ENCODE results near the gene PTPRM. TPM values are rescaled to one million over a fixed set of nuclear protein-coding genes. Genes with fewer than 3 reads are reported as not detected.

Gene PTPRM
- total RNA-seq, 2 donors from 2014 or later, result 80.1 to 106 TPM

DNA sequence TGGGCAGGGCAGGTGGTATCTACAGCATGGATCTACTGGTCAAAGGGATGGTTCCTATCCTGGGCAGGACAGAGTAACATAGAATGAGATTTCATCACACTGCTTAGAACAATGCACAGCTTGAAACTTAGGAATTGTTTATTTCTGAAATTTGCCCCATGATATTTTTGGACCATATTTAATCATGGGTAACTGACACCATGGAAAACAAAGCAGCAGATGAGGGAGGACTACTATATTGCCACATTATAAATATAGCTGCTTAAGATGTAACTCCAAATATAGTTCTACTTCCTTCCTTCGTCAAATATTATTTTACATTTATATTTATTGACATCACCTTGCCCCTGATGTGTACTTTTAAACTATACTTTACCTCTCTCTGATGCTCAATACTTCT is 254.7 kb downstream of the PTPRM start:
- no peaks in the 10 kb centered on the region for H3K9me3 ChIP-seq
- H3K27me3 ChIP-seq, result no peaks in the 10 kb centered on the region
- DNase-seq (ENCODE audit: low spot score), result no peak
- no peaks in the 10 kb centered on the region for H3K36me3 ChIP-seq
- H3K4me3 ChIP-seq, result no peak overlapping the region
- TF ChIP-seq, protein P1, sequence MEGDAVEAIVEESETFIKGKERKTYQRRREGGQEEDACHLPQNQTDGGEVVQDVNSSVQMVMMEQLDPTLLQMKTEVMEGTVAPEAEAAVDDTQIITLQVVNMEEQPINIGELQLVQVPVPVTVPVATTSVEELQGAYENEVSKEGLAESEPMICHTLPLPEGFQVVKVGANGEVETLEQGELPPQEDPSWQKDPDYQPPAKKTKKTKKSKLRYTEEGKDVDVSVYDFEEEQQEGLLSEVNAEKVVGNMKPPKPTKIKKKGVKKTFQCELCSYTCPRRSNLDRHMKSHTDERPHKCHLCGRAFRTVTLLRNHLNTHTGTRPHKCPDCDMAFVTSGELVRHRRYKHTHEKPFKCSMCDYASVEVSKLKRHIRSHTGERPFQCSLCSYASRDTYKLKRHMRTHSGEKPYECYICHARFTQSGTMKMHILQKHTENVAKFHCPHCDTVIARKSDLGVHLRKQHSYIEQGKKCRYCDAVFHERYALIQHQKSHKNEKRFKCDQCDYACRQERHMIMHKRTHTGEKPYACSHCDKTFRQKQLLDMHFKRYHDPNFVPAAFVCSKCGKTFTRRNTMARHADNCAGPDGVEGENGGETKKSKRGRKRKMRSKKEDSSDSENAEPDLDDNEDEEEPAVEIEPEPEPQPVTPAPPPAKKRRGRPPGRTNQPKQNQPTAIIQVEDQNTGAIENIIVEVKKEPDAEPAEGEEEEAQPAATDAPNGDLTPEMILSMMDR (IDR thresholded peaks at IDR 0.05), result no peak
- H3K4me1 ChIP-seq, result peaks cover 0 to 55% of the 10 kb centered on the region in 2 donors
- H3K27ac ChIP-seq, result peak overlapping the region in 1 of 2 donors; percentile 1

GRCh38 chr18:7822435-7823331 is 255.6 kb downstream of the PTPRM start:
- Histone ChIP-seq H3K9me3 (no peaks in the 10 kb centered on the region), H3K27ac (peak overlapping the region in 1 of 2 donors; percentile 1), H3K27me3 (no peaks in the 10 kb centered on the region), H3K36me3 (no peaks in the 10 kb centered on the region), H3K4me3 (peak overlapping the region in 1 of 2 donors; percentile 14), H3K4me1 (peaks cover 0 to 51% of the 10 kb centered on the region in 2 donors)
- DNase-seq (ENCODE audit: low spot score), result no peak
- TF ChIP-seq, protein P1 (IDR thresholded peaks at IDR 0.05), result no peak

GRCh38 chr18:7824970-7825369 is 257.9 kb downstream of the PTPRM start:
- H3K4me3 ChIP-seq, result no peak overlapping the region
- TF ChIP-seq, protein P1 (IDR thresholded peaks at IDR 0.05), result no peak
- no peak for DNase-seq (ENCODE audit: low spot score)
- H3K27me3 ChIP-seq, result no peaks in the 10 kb centered on the region
- no peaks in the 10 kb centered on the region for H3K36me3 ChIP-seq
- no peak overlapping the region for H3K27ac ChIP-seq
- H3K4me1 ChIP-seq, result peaks cover 0 to 46% of the 10 kb centered on the region in 2 donors
- no peaks in the 10 kb centered on the region for H3K9me3 ChIP-seq

DNA sequence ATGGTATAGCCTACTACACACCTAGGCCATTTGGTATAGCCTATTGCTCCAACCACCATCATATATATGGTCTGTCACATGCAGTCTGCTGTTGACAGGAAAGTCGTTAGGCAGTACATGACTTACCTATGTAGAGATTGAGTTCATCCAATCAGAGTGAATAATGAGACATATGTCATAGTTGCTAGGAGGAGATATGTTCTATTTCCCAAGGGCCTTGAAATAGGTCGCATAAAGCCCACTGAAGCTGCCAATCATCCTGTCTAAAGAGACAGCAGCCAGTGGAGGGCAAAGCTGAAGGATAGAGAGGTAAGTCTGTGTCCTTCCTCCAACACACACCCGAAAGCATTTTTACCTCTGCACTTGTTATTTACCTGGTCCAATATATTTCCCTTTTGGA is 263.4 kb downstream of the PTPRM start:
- no peaks in the 10 kb centered on the region for H3K4me1 ChIP-seq
- no peak overlapping the region for H3K27ac ChIP-seq
- H3K4me3 ChIP-seq, result no peak overlapping the region
- no peak for DNase-seq (ENCODE audit: low spot score)
- H3K9me3 ChIP-seq, result peaks cover 0 to 4% of the 10 kb centered on the region in 2 donors
- no peaks in the 10 kb centered on the region for H3K36me3 ChIP-seq
- no peaks in the 10 kb centered on the region for H3K27me3 ChIP-seq
- TF ChIP-seq, protein P1 (IDR thresholded peaks at IDR 0.05), result no peak

- H3K27me3 ChIP-seq, result no peaks in the 10 kb centered on the region
- H3K9me3 ChIP-seq, result peaks cover 0 to 12% of the 10 kb centered on the region in 2 donors
- DNase-seq (ENCODE audit: low spot score), result no peak
- H3K4me1 ChIP-seq, result peaks cover 0 to 18% of the 10 kb centered on the region in 2 donors
- TF ChIP-seq, protein P1 (IDR thresholded peaks at IDR 0.05), result no peak
- no peaks in the 10 kb centered on the region for H3K36me3 ChIP-seq
- no peak overlapping the region for H3K27ac ChIP-seq
- no peak overlapping the region for H3K4me3 ChIP-seq
Observed at GRCh38 chr18:7839548-7839947, 272.4 kb downstream of the PTPRM start.

Measured in right atrium auricular region (tissue), 2 donors.